HG03103 (cell line): ENCODE measurements around the gene RPS24.

Experiments
- ATAC-seq: cut with Tn5 transposase; IDR thresholded peaks from one replicate; pipeline ENCODE4 v1.9.1; 2021; ENCODE audit warnings: low read depth; ENCODE audit not compliant: unreplicated experiment

RPS24 gene

GRCh38 chr10:78025685-78026364 lies 7.8 kb upstream of the RPS24 start:
- ATAC-seq: no peak

- ATAC-seq: no peak
Measured at GRCh38 chr10:78028438-78029268, 5.0 kb upstream of the RPS24 start.

- peak; percentile 37 for ATAC-seq
Measured at GRCh38 chr10:78029269-78030226, 4.1 kb upstream of the RPS24 start, which contains the start of gene POLR3A. POLR3A (minus strand) TSS chr10:78029515; CDS start chr10:78029407, 108 bp downstream.

GRCh38 chr10:78033387-78033636 lies 351 bp upstream of the RPS24 start:
- no peak for ATAC-seq

GRCh38 chr10:78035025-78035424 lies 1.4 kb downstream of the RPS24 start:
- ATAC-seq: no peak

- ATAC-seq: no peak
Measured at GRCh38 chr10:78035437-78035836, 1.8 kb downstream of the RPS24 start.

GRCh38 chr10:78035933-78036583 lies 2.4 kb downstream of the RPS24 start:
- ATAC-seq: no peak

- no peak for ATAC-seq
Measured at GRCh38 chr10:78038105-78038504, 4.4 kb downstream of the RPS24 start.

- no peak for ATAC-seq
Measured at GRCh38 chr10:78038791-78039547, 5.3 kb downstream of the RPS24 start.

- ATAC-seq: no peak
Measured at GRCh38 chr10:78039743-78040142, 6.1 kb downstream of the RPS24 start.

GRCh38 chr10:78041170-78042057 lies 7.8 kb downstream of the RPS24 start:
- ATAC-seq: no peak

- ATAC-seq: no peak
Measured at GRCh38 chr10:78042058-78042751, 8.5 kb downstream of the RPS24 start.

GRCh38 chr10:78042752-78043104 lies 9.1 kb downstream of the RPS24 start:
- ATAC-seq: no peak

GRCh38 chr10:78044179-78044578 lies 10.5 kb downstream of the RPS24 start:
- ATAC-seq: no peak

GRCh38 chr10:78044699-78045098 lies 11.0 kb downstream of the RPS24 start:
- no peak for ATAC-seq

GRCh38 chr10:78045237-78045636 lies 11.6 kb downstream of the RPS24 start:
- peak; percentile 47 for ATAC-seq

GRCh38 chr10:78045856-78046255 lies 12.2 kb downstream of the RPS24 start:
- ATAC-seq: no peak

- no peak for ATAC-seq
Measured at GRCh38 chr10:78046711-78047269, 13.1 kb downstream of the RPS24 start.
